DND-41 (cell line): Measurements from ENCODE around the gene SLK.

Source experiments
- ATAC-seq: fragments of 200-7000 bp; cut with Tn5 transposase; 3 replicates; pipeline ENCODE4 v1.9.1; 2021; ENCODE audit warnings: low read depth; ENCODE audit not compliant: insufficient read depth
- DNase-seq: peaks from one replicate; pipeline ENCODE4 v3.0.0-alpha.2; 2020
- H2AFZ ChIP-seq: 2 replicates; pipeline ENCODE4 v1.6.0; 2012; ENCODE audit warnings: low read depth, low read length
- H3K27ac ChIP-seq: 2 replicates; pipeline ENCODE4 v1.5.1; 2012; ENCODE audit warnings: low read length, inconsistent platforms
- H3K27me3 ChIP-seq: fragments of 200-600 bp; sonication (generic); 2 replicates; pipeline ENCODE4 v1.6.0; 2012; ENCODE audit warnings: low read length, mild to moderate bottlenecking, inconsistent platforms; ENCODE audit not compliant: insufficient read depth, poor library complexity
- H3K36me3 ChIP-seq: 2 replicates; pipeline ENCODE4 v1.5.1; 2012; ENCODE audit warnings: low read length, inconsistent platforms; ENCODE audit not compliant: insufficient read depth
- H3K4me1 ChIP-seq: 2 replicates; pipeline ENCODE4 v1.5.1; 2012; ENCODE audit warnings: mild to moderate bottlenecking, low read length; ENCODE audit not compliant: insufficient read depth
- H3K4me2 ChIP-seq: 2 replicates; pipeline ENCODE4 v1.6.0; 2012; ENCODE audit warnings: mild to moderate bottlenecking, moderate library complexity, low read length, inconsistent platforms; ENCODE audit not compliant: insufficient read depth
- H3K4me3 ChIP-seq, 2 experiments: fragments of 200-600 bp in 1 of 2; shearing (Covaris generic) in 1 of 2; 2 replicates each; pipeline ENCODE4 v1.5.1; 2012 to 2016; ENCODE audit warnings: inconsistent platforms in 2 of 2, low read length in 2 of 2, mild to moderate bottlenecking in 2 of 2, low read depth in 1 of 2, moderate library complexity in 1 of 2
- H3K79me2 ChIP-seq: 2 replicates; pipeline ENCODE4 v1.6.0; 2012; ENCODE audit warnings: low read length, inconsistent platforms; ENCODE audit not compliant: insufficient read depth
- H3K9ac ChIP-seq: 2 replicates; pipeline ENCODE4 v1.6.0; 2012; ENCODE audit warnings: low read depth, mild to moderate bottlenecking, inconsistent platforms, low read length, moderate library complexity
- H3K9me3 ChIP-seq: 2 replicates; pipeline ENCODE4 v1.5.1; 2012; ENCODE audit warnings: low read length, moderate library complexity, mild to moderate bottlenecking, inconsistent platforms; ENCODE audit not compliant: insufficient read depth, severe bottlenecking
- H4K20me1 ChIP-seq: 2 replicates; pipeline ENCODE4 v1.6.0; 2012; ENCODE audit warnings: low read length; ENCODE audit not compliant: insufficient read depth
- EZH2 ChIP-seq: IDR thresholded peaks from 3 replicates; pipeline ENCODE4 v1.6.1; 2012; ENCODE audit warnings: borderline replicate concordance, low read depth, mild to moderate bottlenecking, moderate library complexity, low read length, inconsistent platforms; ENCODE audit not compliant: severe bottlenecking
- TF ChIP-seq, protein P1 (sequence below): IDR thresholded peaks from 2 replicates; pipeline ENCODE4 v1.5.1; 2012; ENCODE audit warnings: borderline replicate concordance, low read length, moderate library complexity, mild to moderate bottlenecking; ENCODE audit not compliant: poor library complexity, severe bottlenecking; ENCODE audit errors: extremely low read depth

The SLK gene

DNA sequence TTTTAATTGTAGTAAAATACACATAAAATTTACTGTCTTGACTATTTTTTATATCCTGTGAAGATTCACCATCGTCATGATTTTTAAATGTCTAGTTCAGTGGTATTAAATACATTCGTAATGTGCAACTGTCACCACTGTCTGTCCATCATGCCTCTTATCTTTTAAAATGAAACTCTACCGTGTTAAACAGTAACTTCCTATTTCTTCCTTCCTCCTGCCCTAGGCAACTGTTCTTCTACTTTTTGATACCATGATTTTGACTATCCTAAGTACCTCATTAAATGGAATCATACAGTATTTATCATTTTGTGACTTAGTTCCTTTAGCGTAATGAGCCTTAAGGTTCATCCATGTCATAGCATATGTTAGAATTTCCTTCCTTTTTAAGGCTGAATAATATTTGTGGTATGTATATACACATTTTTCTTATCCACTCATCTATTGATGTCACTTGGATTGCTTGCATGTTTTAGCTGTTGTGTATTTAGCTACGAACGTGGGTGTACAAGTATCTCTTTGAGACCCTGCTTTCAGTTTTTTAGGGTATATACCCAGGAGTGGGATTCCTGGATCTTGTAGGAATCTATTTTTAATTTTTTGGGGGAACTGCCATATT lies 13.5 kb downstream of the SLK start:
- Histone ChIP-seq H3K79me2 (peaks cover 96% of the 10 kb centered on the region), H3K4me1 (peaks cover 26% of the 10 kb centered on the region), H3K9me3 (no peaks in the 10 kb centered on the region), H3K9ac (no peak overlapping the region), H3K27ac (no peak overlapping the region), H2AFZ (no peak overlapping the region), H3K27me3 (no peaks in the 10 kb centered on the region), H3K4me2 (no peak overlapping the region), H3K4me3 (no peak overlapping the region), H3K36me3 (no peaks in the 10 kb centered on the region), H4K20me1 (peaks cover 24% of the 10 kb centered on the region)
- DNase-seq (no peak), ATAC-seq (no peak)
- TF ChIP-seq, protein P1, sequence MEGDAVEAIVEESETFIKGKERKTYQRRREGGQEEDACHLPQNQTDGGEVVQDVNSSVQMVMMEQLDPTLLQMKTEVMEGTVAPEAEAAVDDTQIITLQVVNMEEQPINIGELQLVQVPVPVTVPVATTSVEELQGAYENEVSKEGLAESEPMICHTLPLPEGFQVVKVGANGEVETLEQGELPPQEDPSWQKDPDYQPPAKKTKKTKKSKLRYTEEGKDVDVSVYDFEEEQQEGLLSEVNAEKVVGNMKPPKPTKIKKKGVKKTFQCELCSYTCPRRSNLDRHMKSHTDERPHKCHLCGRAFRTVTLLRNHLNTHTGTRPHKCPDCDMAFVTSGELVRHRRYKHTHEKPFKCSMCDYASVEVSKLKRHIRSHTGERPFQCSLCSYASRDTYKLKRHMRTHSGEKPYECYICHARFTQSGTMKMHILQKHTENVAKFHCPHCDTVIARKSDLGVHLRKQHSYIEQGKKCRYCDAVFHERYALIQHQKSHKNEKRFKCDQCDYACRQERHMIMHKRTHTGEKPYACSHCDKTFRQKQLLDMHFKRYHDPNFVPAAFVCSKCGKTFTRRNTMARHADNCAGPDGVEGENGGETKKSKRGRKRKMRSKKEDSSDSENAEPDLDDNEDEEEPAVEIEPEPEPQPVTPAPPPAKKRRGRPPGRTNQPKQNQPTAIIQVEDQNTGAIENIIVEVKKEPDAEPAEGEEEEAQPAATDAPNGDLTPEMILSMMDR, result no peak
- TF ChIP-seq EZH2, result no peak

DNA sequence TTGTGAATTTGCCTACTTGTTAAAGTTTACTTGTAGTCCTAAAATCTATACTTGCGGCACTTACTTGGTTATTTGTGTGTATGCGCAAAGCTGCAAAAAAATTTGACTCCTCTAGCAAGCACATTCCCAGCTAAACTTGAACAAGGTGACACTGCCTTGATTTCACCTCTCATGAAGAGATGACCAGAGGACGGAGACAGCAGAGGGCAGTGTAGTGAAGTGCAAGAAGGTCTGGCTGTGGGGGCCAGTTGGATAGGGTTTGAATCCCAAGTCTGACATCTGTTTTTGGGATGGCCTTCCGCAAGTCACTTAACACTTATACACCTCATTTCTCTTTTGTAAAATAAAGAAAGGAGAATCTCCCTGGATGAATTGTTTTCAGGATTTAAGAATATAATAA lies 15.7 kb downstream of the SLK start:
- ATAC-seq (no peak), DNase-seq (no peak)
- Histone ChIP-seq H3K9ac (no peak overlapping the region), H3K4me1 (peaks cover 26% of the 10 kb centered on the region), H4K20me1 (peaks cover 21% of the 10 kb centered on the region), H3K4me3 (no peak overlapping the region), H3K9me3 (no peaks in the 10 kb centered on the region), H2AFZ (no peak overlapping the region), H3K4me2 (0 out of 2 replicates have a peak overlapping the region, but pooled peaks have one; percentile 25), H3K36me3 (no peaks in the 10 kb centered on the region), H3K27me3 (no peaks in the 10 kb centered on the region), H3K27ac (no peak overlapping the region), H3K79me2 (peaks cover 95% of the 10 kb centered on the region)
- TF ChIP-seq EZH2, result no peak
- TF ChIP-seq, protein P1, result no peak

DNA sequence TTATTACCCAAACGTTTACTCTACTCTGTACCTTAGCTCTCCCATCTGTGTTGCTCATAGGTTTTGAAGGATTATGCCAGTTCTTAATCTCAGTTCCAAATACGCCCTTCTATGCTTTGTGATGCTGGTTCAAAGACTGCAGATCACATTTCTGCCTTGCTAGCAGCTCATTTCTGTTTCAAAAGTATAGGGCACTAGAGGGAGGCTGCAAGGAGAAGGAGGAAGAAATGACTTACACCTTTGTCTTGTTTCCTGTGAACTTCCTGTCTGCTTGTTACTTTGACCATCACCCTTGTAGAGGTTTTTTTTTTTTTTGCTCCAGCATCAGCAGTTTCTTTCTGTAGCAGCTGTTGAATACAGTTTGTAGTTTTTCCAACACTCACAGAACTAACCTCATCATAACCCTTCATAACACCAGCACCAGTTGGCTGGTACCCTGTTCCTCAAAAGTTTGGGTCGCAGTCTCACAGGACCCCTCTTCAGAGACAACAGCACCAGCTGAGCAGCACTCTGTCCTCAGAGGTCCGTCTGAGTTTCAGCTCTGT lies 16.5 kb downstream of the SLK start:
- H2AFZ ChIP-seq, result no peak overlapping the region
- H3K9me3 ChIP-seq, result no peaks in the 10 kb centered on the region
- H3K4me3 ChIP-seq, result no peak overlapping the region
- H3K27me3 ChIP-seq, result no peaks in the 10 kb centered on the region
- peak overlapping the region; percentile 23 for H3K9ac ChIP-seq
- peaks cover 95% of the 10 kb centered on the region for H3K79me2 ChIP-seq
- peaks cover 21% of the 10 kb centered on the region for H4K20me1 ChIP-seq
- TF ChIP-seq EZH2, result no peak
- TF ChIP-seq, protein P1, result no peak
- H3K27ac ChIP-seq, result peak overlapping the region; percentile 73
- DNase-seq, result peak; percentile 32
- peaks cover 26% of the 10 kb centered on the region for H3K4me1 ChIP-seq
- no peaks in the 10 kb centered on the region for H3K36me3 ChIP-seq
- peak overlapping the region; percentile 34 for H3K4me2 ChIP-seq
- ATAC-seq, result peak; percentile 95
